ENCODE results near the gene SPATA13.

Gene SPATA13

DNA sequence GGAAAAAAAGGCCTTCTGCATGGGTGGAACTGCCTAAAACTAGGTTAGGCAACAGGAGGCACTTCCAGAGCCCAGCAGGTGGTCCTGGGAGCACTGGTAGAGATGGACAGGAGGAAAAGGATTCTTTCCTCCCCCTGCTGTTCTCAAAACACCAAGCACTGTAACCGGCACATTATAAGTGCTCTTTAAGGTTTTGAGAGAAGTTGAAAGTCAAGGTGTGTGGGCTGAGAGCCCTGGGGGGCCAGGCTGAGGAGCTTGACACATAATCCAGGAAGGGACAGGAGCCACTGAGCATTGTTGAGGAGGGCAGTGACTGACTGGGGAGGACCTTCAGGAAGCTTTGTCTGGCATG, 32.3 kb downstream of the SPATA13 start:
- TF ChIP-seq, protein P1, sequence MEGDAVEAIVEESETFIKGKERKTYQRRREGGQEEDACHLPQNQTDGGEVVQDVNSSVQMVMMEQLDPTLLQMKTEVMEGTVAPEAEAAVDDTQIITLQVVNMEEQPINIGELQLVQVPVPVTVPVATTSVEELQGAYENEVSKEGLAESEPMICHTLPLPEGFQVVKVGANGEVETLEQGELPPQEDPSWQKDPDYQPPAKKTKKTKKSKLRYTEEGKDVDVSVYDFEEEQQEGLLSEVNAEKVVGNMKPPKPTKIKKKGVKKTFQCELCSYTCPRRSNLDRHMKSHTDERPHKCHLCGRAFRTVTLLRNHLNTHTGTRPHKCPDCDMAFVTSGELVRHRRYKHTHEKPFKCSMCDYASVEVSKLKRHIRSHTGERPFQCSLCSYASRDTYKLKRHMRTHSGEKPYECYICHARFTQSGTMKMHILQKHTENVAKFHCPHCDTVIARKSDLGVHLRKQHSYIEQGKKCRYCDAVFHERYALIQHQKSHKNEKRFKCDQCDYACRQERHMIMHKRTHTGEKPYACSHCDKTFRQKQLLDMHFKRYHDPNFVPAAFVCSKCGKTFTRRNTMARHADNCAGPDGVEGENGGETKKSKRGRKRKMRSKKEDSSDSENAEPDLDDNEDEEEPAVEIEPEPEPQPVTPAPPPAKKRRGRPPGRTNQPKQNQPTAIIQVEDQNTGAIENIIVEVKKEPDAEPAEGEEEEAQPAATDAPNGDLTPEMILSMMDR (conservative IDR thresholded peaks at IDR 0.05; ENCODE audit: low read depth, low read length), result no peak
- Histone ChIP-seq H3K27ac (no peak overlapping the region), H3K27me3 (ENCODE audit: insufficient read depth, low read depth) (no peaks in the 10 kb centered on the region), H3K4me1 (ENCODE audit: low read depth, poor library complexity, severe bottlenecking) (no peaks in the 10 kb centered on the region), H4K20me1 (ENCODE audit: insufficient read depth) (no peaks in the 10 kb centered on the region), H3K36me3 (ENCODE audit: insufficient read depth) (no peaks in the 10 kb centered on the region), H2AFZ (ENCODE audit: low read depth) (no peak overlapping the region), H3K4me3 (IDR thresholded peaks at IDR 0.05; ENCODE audit: insufficient read depth, low read depth, low read length) (no peak overlapping the region), H3K79me2 (ENCODE audit: insufficient read depth, low read depth) (no peaks in the 10 kb centered on the region), H3K9ac (no peak overlapping the region), H3K4me2 (no peak overlapping the region)

DNA sequence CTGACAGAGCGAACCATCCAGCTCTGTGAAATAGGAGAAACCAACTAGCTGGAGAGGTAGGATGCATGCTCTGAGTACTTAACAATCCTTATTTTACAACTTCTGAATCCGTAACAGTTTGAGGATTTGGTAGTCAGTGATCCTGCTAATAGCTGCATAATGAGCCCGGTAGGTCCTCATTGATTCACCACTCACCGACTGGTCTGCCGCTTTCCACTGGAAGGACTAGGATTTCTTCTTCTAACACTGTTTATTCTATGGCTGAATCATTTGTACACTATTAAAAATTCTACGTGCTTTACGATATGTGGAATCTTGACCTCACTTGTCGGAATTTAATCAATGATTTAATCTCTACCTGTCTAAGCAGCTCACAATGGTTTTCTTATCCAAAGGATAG, 33.9 kb downstream of the SPATA13 start:
- Histone ChIP-seq H3K36me3 (ENCODE audit: insufficient read depth) (no peaks in the 10 kb centered on the region), H3K79me2 (ENCODE audit: insufficient read depth, low read depth) (no peaks in the 10 kb centered on the region), H3K4me1 (ENCODE audit: low read depth, poor library complexity, severe bottlenecking) (peaks cover 4% of the 10 kb centered on the region), H4K20me1 (ENCODE audit: insufficient read depth) (no peaks in the 10 kb centered on the region), H3K27ac (no peak overlapping the region), H2AFZ (ENCODE audit: low read depth) (no peak overlapping the region), H3K27me3 (ENCODE audit: insufficient read depth, low read depth) (no peaks in the 10 kb centered on the region), H3K4me2 (no peak overlapping the region), H3K9ac (no peak overlapping the region), H3K4me3 (IDR thresholded peaks at IDR 0.05; ENCODE audit: insufficient read depth, low read depth, low read length) (no peak overlapping the region)
- TF ChIP-seq, protein P1 (conservative IDR thresholded peaks at IDR 0.05; ENCODE audit: low read depth, low read length), result no peak

DNA sequence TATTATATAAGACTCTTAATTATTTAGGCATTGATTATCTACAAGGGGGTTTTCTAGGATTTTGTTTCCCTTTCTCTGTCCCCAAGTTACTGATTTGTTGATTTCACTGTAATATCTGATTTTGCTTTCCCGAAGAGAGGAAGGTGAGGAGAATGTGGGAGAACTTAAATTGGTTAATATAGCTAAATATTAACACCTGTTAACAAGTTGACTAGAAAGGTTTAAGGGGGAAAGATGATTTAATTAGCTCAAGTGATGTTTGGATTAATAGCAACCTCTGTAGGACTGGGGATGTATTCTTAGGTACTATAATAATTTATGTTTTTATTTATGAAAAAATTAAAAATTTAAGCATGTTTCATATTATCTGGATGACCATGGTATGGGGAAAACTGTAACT, 35.1 kb downstream of the SPATA13 start:
- Histone ChIP-seq H3K27ac (no peak overlapping the region), H2AFZ (ENCODE audit: low read depth) (no peak overlapping the region), H4K20me1 (ENCODE audit: insufficient read depth) (no peaks in the 10 kb centered on the region), H3K4me1 (ENCODE audit: low read depth, poor library complexity, severe bottlenecking) (peaks cover 4% of the 10 kb centered on the region), H3K36me3 (ENCODE audit: insufficient read depth) (no peaks in the 10 kb centered on the region), H3K4me3 (IDR thresholded peaks at IDR 0.05; ENCODE audit: insufficient read depth, low read depth, low read length) (no peak overlapping the region), H3K4me2 (no peak overlapping the region), H3K79me2 (ENCODE audit: insufficient read depth, low read depth) (no peaks in the 10 kb centered on the region), H3K9ac (no peak overlapping the region), H3K27me3 (ENCODE audit: insufficient read depth, low read depth) (no peaks in the 10 kb centered on the region)
- TF ChIP-seq, protein P1 (conservative IDR thresholded peaks at IDR 0.05; ENCODE audit: low read depth, low read length), result no peak

DNA sequence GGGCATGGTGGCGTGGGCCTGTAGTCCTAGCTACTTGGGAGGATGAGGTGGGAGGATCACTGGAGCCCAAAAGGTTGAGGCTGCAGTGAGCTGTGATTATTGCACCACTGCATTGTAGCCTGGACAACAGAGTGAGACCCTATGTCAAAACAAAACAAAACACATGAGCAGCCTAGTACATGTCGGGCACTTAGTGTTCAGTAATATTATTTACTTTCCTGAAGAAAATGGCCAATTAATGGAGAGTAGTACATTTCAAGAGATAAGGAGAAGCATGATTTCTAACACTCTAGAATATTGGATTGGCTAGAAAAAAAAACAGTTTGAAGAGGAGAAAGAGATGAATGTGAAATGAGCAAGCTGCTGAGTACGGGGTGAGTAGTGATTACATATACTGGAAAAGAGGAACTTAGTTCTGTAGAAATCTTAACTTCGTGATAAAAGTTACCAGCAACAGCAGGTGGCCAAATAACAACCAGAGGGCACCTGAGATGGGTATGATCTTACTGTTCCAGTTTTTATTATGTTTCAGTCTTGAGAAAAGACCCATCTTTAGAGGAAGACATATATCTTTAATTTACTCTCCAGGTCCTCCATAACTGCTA, 36.2 kb downstream of the SPATA13 start:
- H3K36me3 ChIP-seq (ENCODE audit: insufficient read depth), result no peaks in the 10 kb centered on the region
- no peaks in the 10 kb centered on the region for H3K27me3 ChIP-seq (ENCODE audit: insufficient read depth, low read depth)
- H3K4me2 ChIP-seq, result no peak overlapping the region
- H3K4me1 ChIP-seq (ENCODE audit: low read depth, poor library complexity, severe bottlenecking), result peaks cover 4% of the 10 kb centered on the region
- no peak overlapping the region for H3K9ac ChIP-seq
- H3K4me3 ChIP-seq (IDR thresholded peaks at IDR 0.05; ENCODE audit: insufficient read depth, low read depth, low read length), result no peak overlapping the region
- H4K20me1 ChIP-seq (ENCODE audit: insufficient read depth), result no peaks in the 10 kb centered on the region
- no peaks in the 10 kb centered on the region for H3K79me2 ChIP-seq (ENCODE audit: insufficient read depth, low read depth)
- H3K27ac ChIP-seq, result no peak overlapping the region
- no peak overlapping the region for H2AFZ ChIP-seq (ENCODE audit: low read depth)
- TF ChIP-seq, protein P1 (conservative IDR thresholded peaks at IDR 0.05; ENCODE audit: low read depth, low read length), result no peak

Measured in KMS-11 (cell line).